Measurements from ENCODE around the gene VEGFD.

The VEGFD gene

DNA sequence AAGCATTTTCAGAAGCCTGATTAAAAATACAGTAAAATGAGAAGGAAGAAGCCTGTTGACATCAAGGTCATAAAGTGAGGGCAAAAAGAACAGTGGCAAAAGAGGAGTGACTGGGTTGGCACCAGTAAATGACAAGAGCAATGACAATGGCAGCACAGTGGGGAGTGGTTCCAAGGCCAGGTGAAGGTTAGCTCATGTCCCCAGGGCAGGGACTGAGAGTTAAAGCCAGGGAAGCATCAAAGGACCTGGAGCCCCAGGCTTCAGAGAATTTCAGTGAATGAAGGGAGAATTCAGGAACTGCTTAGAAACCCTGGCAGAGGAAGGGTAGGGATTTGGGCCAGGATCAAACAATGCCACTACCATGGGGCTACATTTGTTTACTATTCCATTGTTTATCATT lies 40.1 kb downstream of the VEGFD start:
- no peak for FAIRE-seq
- DNase-seq (ENCODE audit: insufficient read length, low spot score) = no peak
- no peak for TF ChIP-seq CTCF (IDR thresholded peaks at IDR 0.05; ENCODE audit: insufficient read depth, missing control alignments)

DNA sequence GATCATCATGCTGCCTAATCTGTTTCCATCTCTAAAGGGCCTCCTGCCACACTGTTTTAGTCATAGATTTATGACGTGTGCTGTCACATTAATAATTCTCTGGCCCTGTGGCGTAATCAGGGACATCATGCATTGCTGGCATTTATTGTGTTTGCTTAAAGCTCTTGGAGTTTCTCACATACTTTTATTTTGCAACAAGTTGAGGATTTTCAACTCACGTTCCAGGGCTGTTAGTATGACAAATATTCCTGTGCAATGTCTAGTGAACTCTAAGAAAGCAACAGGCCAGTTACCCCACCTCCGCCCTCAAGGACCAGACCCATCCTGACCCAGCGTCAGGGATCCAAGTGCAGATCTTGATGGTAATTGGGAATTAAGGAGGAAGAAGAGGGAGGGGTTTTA lies 41.1 kb downstream of the VEGFD start:
- FAIRE-seq = no peak
- no peak for TF ChIP-seq CTCF (IDR thresholded peaks at IDR 0.05; ENCODE audit: insufficient read depth, missing control alignments)

DNA sequence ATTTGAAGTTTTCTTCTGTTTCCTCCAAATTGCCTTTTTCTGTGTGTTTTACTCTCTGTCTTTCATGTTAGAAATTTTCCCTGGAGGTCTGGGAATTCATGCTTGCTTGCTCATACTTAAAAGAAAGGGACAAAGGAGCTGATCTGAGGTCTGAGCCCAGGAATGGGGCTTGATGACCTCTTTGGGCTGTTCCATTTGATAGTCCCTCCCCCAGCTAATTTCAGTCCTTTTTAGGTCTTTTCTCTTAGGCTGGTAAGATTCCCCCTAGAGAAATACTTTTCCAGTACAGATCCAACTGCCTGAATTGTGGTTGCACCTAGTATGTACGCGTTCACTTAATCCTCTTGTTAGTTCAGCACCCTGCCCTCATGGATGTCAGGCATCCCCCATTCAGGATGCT lies 43.3 kb downstream of the VEGFD start:
- TF ChIP-seq CTCF (IDR thresholded peaks at IDR 0.05; ENCODE audit: insufficient read depth, missing control alignments) = no peak
- FAIRE-seq (no peak), DNase-seq (ENCODE audit: insufficient read length, low spot score) (no peak)

More for the DNA sequence above, 41.1 kb downstream of the VEGFD start:
- DNase-seq (ENCODE audit: insufficient read length, low spot score) = no peak

DNA sequence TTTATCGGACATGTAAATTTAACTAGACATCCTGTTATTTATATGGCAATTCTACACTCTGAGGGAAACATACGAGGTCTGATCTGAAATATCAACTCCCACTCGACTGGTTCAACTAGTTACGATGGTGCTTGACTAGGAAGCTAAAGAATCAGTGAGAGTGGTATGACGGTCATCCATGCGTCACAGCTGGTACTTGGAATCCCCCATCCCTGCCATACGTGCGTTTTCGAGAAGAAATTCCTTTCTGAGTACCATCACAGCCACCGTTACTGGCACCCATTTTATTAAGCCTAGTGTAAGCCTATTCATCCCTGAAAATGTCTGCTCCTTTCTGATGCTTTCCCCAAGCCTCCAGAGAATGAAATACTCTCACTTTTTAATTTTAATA lies 48.2 kb downstream of the VEGFD start:
- no peak for TF ChIP-seq CTCF (IDR thresholded peaks at IDR 0.05; ENCODE audit: insufficient read depth, missing control alignments)
- DNase-seq (ENCODE audit: insufficient read length, low spot score) (no peak), FAIRE-seq (no peak)

GRCh38 chrX:15335135-15336022 lies 48.8 kb downstream of the VEGFD start, which contains the start of gene PIGA:
PIGA (minus strand) TSS chrX:15335523; CDS start chrX:15331930, 3,593 bp downstream.
- DNase-seq (ENCODE audit: insufficient read length, low spot score) (peak; percentile 55), FAIRE-seq (no peak)
- TF ChIP-seq CTCF (IDR thresholded peaks at IDR 0.05; ENCODE audit: insufficient read depth, missing control alignments) = no peak

DNA sequence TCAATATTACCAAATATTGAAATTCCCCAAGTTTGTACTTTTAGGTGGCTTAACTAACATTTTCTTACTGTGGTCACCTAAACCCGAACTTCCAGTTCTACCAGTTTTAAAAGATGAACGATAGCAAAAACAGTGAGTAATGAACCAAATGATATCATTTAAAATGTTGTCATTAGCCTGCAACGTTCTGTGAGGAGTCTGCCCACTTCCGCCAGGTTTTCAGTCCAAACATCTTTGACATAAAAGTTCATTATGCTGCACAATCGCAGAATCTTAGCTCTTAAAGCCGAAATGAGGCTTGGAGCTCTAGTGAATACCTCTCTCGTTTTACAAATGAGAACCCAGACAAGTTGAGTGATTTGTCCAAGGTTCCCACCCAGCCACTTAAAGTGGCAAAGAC lies 49.7 kb downstream of the VEGFD start:
- TF ChIP-seq CTCF (IDR thresholded peaks at IDR 0.05; ENCODE audit: insufficient read depth, missing control alignments) = no peak
- DNase-seq (ENCODE audit: insufficient read length, low spot score) (no peak), FAIRE-seq (no peak)

- no peak for DNase-seq (ENCODE audit: insufficient read length, low spot score)
- no peak for FAIRE-seq
- no peak for TF ChIP-seq CTCF (IDR thresholded peaks at IDR 0.05; ENCODE audit: insufficient read depth, missing control alignments)
Observed at GRCh38 chrX:15328821-15329220, 55.4 kb downstream of the VEGFD start.

Measured in D721Med (cell line).